Ovary (tissue), 9 donors: Measurements from ENCODE around the gene ADD1. TPM values are rescaled to one million over a fixed set of nuclear protein-coding genes. Genes with fewer than 3 reads are reported as not detected.

Experiments
- DNase-seq, 5 donors: peaks; one replicate each; pipeline ENCODE4 v3.0.0-alpha.2; 2019 to 2020
- H3K27ac ChIP-seq, 2 donors: fragments of 200-600 bp; one replicate each; pipeline versions ENCODE4 v1.5.1 to v1.8.0; 2019 to 2022
- H3K27me3 ChIP-seq: fragments of 200-600 bp; one replicate; pipeline ENCODE4 v1.8.0; 2022
- H3K36me3 ChIP-seq: fragments of 200-600 bp; sonication (generic); one replicate; pipeline ENCODE4 v1.5.1; 2019
- H3K4me1 ChIP-seq: one replicate; pipeline ENCODE4 v1.8.1; 2013; ENCODE audit warnings: mild to moderate bottlenecking, moderate library complexity; ENCODE audit not compliant: insufficient read depth
- H3K4me3 ChIP-seq: fragments of 200-600 bp; sonication (generic); one replicate; pipeline ENCODE4 v1.5.1; 2017
- H3K9me3 ChIP-seq, 2 donors: fragments of 200-600 bp in 1 of 2; sonication (generic) in 1 of 2; one replicate each; pipeline versions ENCODE4 v1.5.1 to v1.8.1; 2013 to 2019; ENCODE audit warnings: mild to moderate bottlenecking in 1 of 2, moderate library complexity in 1 of 2
- CTCF ChIP-seq, 3 donors: fragments of 450-650 bp in 2 of 3; fragments of 200-600 bp in 1 of 3; IDR thresholded peaks; one replicate each; pipeline versions ENCODE4 v1.5.1 to v1.8.0; 2016 to 2022; ENCODE audit warnings: antibody characterized with exemption in 3 of 3, mild to moderate bottlenecking in 1 of 3
- EP300 ChIP-seq: sonication (generic); formaldehyde crosslinking; IDR thresholded peaks from one replicate; pipeline ENCODE4 v1.6.1; 2017; ENCODE audit warnings: antibody characterized with exemption
- POLR2A ChIP-seq: fragments of 450-650 bp; IDR thresholded peaks from one replicate; pipeline ENCODE4 v1.6.1; 2017; ENCODE audit warnings: antibody characterized with exemption, mild to moderate bottlenecking, moderate library complexity
- WGBS, 3 donors: extraction: QIAGEN DNeasy Blood & Tissue Kit in 1 of 3; methylation state at CpG; one replicate each; pipeline versions ENCODE4 v1.1.5 to v1.1.7; 2013 to 2017; 5-methylcytosine and 5-hydroxymethylcytosine counted together
- intact Hi-C, 4 donors: fragments of 100-400 bp; cut with DNase I; formaldehyde crosslinking; loops; one replicate each; pipeline versions ENCODE4 v1.11.0 to v1.15.1; 2022 to 2023
- polyA plus RNA-seq, 2 donors: library from polyadenylated mRNA; stranded (reverse); fragments of 200-250 nt in 1 of 2; fragments of 350-450 nt in 1 of 2; fragmentation: Illumina TruSeq in 1 of 2; extraction: RNeasy Lipid Tissue Mini Kit (QIAGEN cat#74804) in 1 of 2; gene quantifications; one replicate each; pipeline ENCODE4 v1.2.3, GENCODE V29; 2013 to 2014
- total RNA-seq, 7 donors: library from RNA; depleted of rRNA in 2 of 7; stranded (reverse); fragments of >200 nt in 2 of 7; fragmentation: NEBNext Ultra II Directional in 3 of 7; extraction: Animal tissue kit (Norgen Biotek cat#: 25700) in 3 of 7; gene quantifications; one replicate each; pipeline versions ENCODE4 v1.1.0 to v1.2.4, GENCODE V29; 2016 to 2023
- donor health status: DM: no; HTN: no; CAD: no; lungs with moderate emphysema.
- donor health status: DM: no; HTN: no; CAD: no.
- donor health status: Bipolar disorder and iron deficiency.
- donor health status: DM: yes; HTN: yes; CAD: no.
- donor health status: DM: no; HTN: no; CAD: no.
- donor health status: DM: yes; HTN: yes; CAD: no.

The ADD1 gene
- total and polyA plus RNA-seq, 9 donors, result 166 to 447 (median 365) TPM

- H3K4me1 ChIP-seq, result peaks cover 31% of the 10 kb centered on the region
- intact Hi-C loops, result loop anchor here in 1 of 4 donors (10.0 kb wide), 1 partner anchor 53 kb away; no protein-coding TSS in a partner anchor
- WGBS, 3 donors, result 76 to 78% (median 78%) methylated on average over 4 of the region's 4 CpGs
- no peaks in the 10 kb centered on the region for H3K27me3 ChIP-seq
- no peaks in the 10 kb centered on the region for H3K36me3 ChIP-seq
- no peaks in the 10 kb centered on the region for H3K9me3 ChIP-seq
- TF ChIP-seq POLR2A, result no peak
- DNase-seq, result no peak
- no peak overlapping the region for H3K27ac ChIP-seq
- H3K4me3 ChIP-seq, result no peak overlapping the region
Measured at GRCh38 chr4:2861631-2862436, 18.2 kb downstream of the ADD1 start.

GRCh38 chr4:2862528-2862927, 18.9 kb downstream of the ADD1 start:
- H3K4me3 ChIP-seq, result no peak overlapping the region
- WGBS, 3 donors, result 6 to 20% (median 13%) methylated on average over 1 of the region's 1 CpG
- no peak for DNase-seq

GRCh38 chr4:2863649-2864048, 20.0 kb downstream of the ADD1 start:
- Histone ChIP-seq H3K9me3 (no peaks in the 10 kb centered on the region), H3K4me3 (no peak overlapping the region), H3K27me3 (no peaks in the 10 kb centered on the region), H3K36me3 (no peaks in the 10 kb centered on the region), H3K27ac (no peak overlapping the region), H3K4me1 (peaks cover 39% of the 10 kb centered on the region)
- DNase-seq, result no peak
- intact Hi-C loops, result loop anchor here in 1 of 4 donors (10.0 kb wide), 1 partner anchor 51 kb away; no protein-coding TSS in a partner anchor
- TF ChIP-seq CTCF (IDR thresholded peaks at IDR 0.05) (no peak), POLR2A (no peak), EP300 (no peak)

More at GRCh38 chr4:2862528-2862927, 18.9 kb downstream of the ADD1 start:
- no peak overlapping the region for H3K27ac ChIP-seq
- peaks cover 38% of the 10 kb centered on the region for H3K4me1 ChIP-seq
- intact Hi-C loops, result loop anchor here in 1 of 4 donors (10.0 kb wide), 1 partner anchor 52 kb away; no protein-coding TSS in a partner anchor
- H3K27me3 ChIP-seq, result no peaks in the 10 kb centered on the region
- H3K36me3 ChIP-seq, result no peaks in the 10 kb centered on the region
- H3K9me3 ChIP-seq, result no peaks in the 10 kb centered on the region
- TF ChIP-seq POLR2A (no peak), CTCF (IDR thresholded peaks at IDR 0.05) (no peak), EP300 (no peak)

- no peaks in the 10 kb centered on the region for H3K27me3 ChIP-seq
- TF ChIP-seq EP300 (no peak), POLR2A (no peak)
- no peak overlapping the region for H3K4me3 ChIP-seq
- H3K36me3 ChIP-seq, result no peaks in the 10 kb centered on the region
- H3K27ac ChIP-seq, result no peak overlapping the region
- 16 to 34% (median 32%) methylated on average over 2 of the region's 2 CpGs for whole genome bisulfite sequencing, 3 donors
- intact Hi-C loops, result loop anchor here in 1 of 4 donors (10.0 kb wide), 1 partner anchor 50 kb away; no protein-coding TSS in a partner anchor
- peaks cover 46% of the 10 kb centered on the region for H3K4me1 ChIP-seq
- no peak for DNase-seq
- no peaks in the 10 kb centered on the region for H3K9me3 ChIP-seq
Measured at GRCh38 chr4:2865196-2865780, 21.6 kb downstream of the ADD1 start.

GRCh38 chr4:2866160-2866861, 22.7 kb downstream of the ADD1 start:
- no peak overlapping the region for H3K4me3 ChIP-seq
- 48 to 65% (median 55%) methylated on average over 10 of the region's 10 CpGs for whole genome bisulfite sequencing, 3 donors
- no peaks in the 10 kb centered on the region for H3K36me3 ChIP-seq
- intact Hi-C loops, result loop anchor here in 1 of 4 donors (10.0 kb wide), 1 partner anchor 48 kb away; no protein-coding TSS in a partner anchor
- H3K27ac ChIP-seq, result no peak overlapping the region
- no peak for DNase-seq
- no peaks in the 10 kb centered on the region for H3K27me3 ChIP-seq
- no peaks in the 10 kb centered on the region for H3K9me3 ChIP-seq
- TF ChIP-seq CTCF (IDR thresholded peaks at IDR 0.05) (no peak), EP300 (no peak), POLR2A (no peak)
- peaks cover 43% of the 10 kb centered on the region for H3K4me1 ChIP-seq
